UCSD-AML1 (cell line): Measurements from ENCODE around the gene RNASEH1.

Experiments used
- DNase-seq: peaks from one replicate; lab custom pipeline; 2025; ENCODE audit not compliant: unreplicated experiment; lab: John Stamatoyannopoulos, UW

RNASEH1 gene

DNA sequence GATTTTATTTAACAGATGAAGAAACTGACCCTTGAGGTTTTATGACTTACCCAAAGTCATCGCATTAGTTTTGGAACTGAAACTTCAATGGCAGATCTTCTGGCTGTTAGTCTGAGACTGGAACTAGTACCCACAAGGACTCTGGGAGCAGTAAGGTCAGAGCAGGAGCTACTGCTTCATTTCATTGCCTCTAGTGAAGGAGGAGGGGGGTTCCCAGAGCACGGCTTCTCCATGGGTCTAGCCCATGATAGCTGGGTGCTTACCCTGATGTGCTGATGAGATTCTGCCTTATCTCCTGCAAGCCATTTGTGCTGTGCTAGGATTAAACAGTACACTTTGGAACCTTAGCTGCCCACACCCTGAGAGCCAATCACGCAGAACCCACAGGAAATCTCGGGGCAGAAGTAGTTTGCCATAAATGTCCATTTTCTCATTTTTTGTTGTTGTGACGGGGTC, 5.4 kb upstream of the RNASEH1 start:
- DNase-seq: no peak

DNA sequence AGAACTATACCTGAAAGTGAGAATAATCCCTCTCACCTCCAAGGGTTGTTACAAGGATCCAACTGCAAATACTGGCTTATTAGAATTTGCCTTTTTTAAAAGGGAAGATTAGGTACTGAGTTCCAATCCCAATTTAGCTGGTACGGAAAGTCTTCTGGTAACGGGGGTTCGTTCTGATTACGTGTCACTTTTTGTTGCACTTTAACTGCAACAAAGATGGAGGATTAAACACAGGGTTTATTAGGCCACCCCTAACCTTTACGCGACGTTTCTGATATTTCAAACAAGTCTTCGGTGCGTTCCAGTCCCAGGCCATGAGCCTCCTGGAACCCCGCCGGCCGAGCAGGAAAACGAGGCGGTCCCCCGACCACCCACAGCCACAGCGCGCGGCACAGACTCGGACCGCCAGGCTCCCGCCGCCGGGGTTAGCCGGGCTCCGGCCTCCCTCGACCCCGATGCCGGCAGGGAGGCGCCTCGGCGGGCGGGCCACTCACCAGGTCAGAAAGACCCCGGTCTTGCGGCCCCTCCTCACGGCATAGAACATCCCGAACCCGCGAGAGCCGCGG, 411 bp downstream of the RNASEH1 start:
- DNase-seq: no peak

DNA sequence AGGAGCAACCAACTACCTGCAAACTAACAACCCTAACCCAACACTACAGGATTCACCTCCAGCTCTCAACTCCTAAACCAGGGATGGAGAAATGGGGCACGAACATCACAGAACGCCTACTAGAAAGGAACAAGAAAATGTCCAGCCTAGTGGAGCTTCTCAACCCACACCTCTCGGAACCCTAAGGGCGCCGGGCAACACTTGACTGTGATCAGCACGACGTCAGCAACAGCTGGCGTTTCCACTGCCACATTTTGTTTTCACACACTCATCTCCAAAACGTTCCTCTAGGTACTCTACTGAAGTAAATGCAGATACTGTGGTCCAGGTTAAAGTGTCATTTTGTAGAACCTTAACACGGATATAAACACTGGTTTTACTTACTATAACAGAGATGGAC, 4.2 kb downstream of the RNASEH1 start:
- DNase-seq: no peak

DNA sequence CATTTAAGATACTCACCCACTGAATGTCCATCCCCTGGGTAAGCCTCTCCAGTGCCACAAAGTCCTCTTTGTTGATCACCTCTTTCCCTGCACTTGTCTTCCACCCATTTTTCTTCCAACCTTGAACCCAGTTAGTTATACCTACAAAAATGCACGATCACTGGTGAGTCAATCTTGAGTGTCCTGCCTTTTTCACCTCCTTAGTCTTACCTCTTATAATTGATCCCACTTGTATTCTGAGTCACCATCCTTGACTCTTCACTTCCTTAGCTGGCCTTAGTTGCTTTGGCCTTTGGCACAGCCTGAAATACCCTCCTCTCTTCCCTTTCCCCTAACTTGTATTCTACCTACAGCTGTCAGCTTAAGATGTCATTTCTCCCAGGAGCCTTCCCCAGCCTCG, 10.2 kb downstream of the RNASEH1 start:
- no peak for DNase-seq

DNA sequence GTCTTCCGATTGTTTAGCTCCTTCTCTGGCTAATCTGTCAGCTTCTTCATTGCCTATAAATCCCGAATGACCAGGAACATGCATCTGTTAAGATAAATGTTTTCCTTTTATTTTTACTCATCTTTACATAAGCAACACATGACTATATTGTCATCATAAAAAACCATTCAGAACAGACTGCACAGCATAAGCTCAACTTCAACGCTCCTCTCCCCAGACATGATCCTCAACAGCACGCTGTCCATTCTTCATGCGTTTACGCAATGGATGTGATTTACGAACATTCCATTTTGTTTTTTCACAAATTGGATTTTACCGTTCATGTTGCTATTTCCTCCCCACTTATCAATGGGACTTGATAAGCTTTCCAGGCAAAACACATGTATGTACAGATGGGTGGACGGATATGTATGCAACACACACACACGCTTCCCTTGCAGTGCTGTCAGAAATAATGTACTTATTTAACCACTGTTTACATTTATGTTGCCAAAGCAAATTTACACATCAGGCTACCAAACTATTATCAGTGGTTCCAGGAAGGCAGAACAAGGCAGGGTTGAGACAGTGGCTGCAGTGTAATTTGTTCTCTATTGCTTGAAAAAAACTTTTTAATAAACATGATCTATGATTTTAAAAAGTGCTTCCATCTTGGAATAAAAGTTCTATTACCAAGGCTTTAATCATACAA, 12.2 kb downstream of the RNASEH1 start:
- no peak for DNase-seq

DNA sequence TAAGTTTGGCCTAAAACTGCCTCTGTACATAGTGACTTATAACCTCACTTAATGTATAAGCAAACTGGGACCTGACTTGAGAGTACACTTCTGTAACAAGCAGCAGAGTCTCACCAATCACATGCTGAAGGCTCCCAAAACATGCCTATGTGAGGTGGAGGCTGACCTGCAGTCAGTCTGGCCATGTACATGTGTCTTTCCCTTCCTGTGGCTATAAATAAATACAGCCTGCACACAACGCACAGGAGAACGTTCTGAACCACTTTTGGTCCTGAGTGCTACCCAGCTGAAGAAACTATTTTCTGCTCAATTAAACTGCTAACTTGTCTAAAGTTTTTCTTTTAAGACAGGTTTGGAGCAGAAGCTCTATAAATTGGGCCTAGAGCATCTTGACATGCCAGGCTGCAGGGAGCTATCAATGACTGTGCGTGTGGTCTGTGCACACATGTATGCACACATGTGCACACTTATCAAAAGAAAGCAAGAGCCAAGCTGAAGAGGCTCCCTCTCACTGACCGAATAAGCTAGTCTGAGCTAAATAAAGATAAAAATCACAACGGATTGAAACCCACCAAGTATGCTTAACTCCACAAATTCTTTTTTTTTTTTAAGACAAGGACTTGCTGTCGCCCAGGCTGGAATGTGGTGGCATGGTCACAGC, 15.0 kb downstream of the RNASEH1 start:
- DNase-seq: no peak

DNA sequence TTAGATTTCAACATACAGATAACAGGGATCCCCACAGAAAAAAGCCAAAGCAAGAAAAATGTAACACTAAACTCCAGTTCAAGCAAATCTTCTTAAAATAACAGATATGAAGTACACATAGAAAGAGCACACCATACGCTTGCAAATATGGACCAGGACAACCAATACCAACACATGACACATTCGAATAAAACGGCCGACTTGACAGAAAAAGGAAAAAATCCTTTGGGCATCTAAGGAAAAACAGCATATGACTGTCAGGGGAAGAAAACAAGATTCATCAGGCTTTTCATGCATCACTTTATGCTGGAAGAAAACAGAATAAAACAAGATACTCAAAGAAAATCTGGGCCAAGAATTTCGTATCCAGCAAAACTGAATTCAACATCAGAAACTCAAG, 16.0 kb downstream of the RNASEH1 start:
- DNase-seq: no peak

DNA sequence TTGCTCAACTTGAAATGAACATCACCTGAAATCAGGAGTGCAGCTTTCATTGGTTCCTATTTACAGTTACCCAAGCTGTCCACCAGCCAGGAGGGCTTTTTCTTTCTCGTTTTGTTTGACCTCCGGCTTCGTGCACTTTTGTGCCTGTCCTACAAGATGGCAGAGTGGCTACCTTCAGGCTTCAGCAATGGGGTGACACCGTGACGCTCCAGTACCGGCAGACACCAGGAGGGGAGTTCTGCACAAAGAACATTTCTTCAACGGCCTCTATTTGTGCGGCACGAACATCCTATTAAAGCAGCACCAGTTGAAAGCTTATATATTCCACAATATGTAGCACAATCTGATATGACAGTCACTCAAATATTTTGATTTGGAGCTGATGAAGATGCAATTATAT, 18.3 kb downstream of the RNASEH1 start:
- DNase-seq: no peak

DNA sequence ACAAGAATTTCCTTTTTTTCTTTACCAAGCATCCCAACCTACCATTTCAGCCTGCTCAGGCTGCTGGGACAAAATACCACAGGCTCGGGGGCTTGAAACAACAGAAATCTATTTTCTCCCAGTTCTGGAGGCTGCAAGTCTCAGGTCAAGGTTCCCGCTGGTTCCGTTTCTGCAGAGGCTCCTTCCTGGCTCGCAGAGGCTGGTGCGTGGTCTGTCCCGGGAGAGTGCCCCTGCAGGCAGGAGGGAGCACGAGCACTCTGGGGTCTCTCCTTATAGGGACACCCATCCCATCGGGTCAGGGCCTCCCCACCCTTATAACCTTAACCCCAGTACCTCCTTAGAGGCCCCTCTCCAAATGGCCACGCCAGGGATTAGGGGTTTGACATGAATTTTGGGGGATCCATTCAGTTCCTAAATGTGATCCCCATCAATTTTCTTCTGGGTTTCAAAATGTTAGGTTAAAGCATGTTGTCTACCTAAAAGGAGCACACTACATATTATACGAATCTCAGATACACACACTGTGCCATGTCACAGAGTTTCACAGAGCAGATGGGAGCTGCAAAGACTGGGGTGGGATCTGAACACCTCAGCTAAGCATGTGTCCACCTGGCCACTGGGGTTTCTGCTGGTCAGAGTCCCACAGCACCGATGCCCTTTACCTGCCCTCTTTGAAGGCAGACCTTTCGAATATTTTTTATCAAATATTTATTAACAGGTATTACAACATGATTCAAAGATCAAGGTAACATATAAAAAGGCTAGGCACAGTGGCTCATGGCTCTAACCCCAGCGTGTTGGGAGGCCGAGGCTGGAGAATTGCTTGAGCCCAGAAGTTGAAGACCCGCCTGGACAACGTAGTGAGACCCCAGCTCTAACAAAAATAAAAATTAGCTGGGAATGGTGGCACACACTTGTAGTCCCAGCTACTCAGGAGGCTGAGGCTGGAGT, 21.2 kb downstream of the RNASEH1 start:
- peak; percentile 67 for DNase-seq

DNA sequence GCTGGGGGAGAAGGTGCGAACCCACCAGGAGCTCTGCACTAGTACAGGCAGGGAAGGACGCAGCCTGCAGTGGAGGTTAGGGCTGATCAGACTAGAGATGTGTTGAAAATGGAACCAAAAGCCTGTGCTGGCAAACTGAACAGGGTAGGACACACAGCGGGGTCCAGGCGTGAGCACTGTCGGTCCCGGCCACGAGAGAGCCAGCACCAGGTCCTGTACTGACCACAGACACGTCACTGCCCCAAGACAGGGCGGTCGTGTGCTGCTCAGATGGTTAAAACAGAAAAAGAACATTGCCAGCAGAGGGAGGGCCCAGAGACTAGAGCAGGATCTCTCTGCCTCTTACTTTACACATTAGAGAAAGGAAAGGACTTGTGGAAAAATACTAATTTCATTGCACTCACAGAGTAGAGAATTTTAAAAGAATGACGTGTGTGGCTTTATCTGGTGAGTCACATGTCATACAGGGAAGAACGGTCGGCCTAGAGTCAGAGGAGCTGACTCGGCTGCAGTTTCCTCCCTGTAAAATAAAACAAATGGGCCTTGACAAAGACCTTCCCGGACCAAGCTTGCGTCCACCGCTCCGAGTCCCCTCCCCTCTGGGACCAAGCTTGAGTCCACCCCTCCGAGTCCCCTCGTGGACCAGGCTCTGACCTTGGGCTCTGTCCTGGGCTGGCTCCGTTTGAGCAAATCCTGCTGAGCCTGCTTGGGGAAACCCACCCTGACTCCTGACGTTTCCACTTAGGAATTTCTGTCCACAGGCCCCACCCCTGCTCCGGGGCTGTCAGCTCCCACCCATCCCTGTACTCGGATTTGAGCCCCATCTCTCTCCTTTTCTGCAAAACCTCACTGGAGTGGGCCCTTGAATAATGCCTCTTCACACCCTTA, 22.1 kb downstream of the RNASEH1 start:
- peak; percentile 40 for DNase-seq

DNA sequence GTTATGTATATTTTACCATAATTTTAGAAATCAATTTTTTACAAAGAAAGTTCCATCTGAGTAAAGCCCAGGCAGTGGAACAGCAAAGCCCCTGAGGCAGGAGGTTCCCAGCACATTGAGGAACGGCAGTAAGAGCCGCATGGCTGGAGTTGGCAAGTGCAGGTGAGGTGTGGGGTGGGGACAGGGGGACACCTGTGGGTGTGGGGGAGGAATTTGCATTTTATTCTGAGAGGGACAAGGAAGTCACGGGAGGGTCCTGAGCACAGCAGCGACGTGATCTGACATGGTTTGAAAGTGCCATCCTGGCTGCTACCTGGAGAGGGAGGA, 22.7 kb downstream of the RNASEH1 start:
- no peak for DNase-seq

DNA sequence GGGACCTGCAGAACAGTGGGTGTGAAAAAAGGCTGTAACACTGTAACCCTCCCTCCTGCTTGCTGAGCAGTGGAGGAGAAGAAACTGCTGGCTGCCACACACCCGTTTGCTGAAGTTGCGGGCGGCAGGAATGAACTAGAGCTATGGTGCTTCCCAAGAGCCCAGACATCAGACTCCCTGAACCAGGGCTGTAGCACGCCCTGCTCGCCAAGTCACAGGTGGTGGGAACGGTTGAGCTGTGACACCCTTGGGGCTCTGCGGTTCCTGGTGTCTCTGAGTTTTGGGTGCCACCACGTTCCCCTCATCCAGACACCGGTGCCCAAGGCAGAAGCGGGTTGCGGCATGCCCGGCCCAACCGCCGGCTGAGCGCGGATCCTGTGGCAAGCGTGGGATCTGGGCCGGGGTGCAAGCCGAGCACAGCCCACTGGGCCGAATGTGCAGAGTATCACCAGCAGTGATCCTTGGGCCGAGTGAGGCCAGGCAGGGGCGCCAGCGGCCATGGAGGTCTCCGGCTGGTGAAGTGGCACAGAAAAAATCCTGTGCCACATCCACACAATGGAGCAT, 23.8 kb downstream of the RNASEH1 start:
- no peak for DNase-seq

DNA sequence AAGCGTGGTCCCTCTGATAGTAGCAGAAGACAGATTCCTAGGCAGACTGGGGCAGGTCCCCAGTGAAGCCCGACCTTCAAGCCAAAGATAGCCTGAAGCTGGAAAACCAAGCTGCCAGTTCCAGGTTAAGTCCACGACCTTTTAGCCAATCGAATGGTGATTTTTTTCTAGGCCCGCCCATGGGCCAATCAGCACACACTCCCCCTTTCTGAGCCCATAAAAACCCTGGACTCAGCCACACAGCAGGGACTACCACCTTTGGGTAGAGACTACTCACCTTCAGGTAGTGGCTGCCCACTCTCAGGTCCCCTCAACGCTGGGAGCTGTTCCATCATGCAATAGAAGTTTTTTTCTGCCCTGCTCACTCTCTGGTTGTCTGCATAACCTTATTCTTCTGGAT, 24.3 kb downstream of the RNASEH1 start:
- no peak for DNase-seq

DNA sequence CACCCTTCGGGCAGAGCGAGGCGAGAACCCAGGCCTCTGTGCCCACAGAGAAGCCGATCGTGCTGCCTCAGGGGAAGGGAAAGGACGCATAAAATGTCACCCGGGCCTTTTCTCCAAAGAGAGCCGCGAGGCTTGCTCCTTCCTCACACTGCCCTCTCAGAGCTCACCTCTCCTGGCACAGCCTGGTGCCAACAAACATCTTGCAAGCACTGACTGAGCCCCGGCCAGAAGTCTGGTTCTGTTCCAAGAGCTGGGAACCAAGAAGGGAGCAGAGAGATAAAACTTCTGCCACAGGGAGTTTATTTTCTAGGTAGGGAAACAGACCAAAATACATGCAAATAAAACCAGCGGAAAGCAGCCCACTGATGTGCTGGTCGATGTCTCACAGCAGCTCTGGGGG, 25.2 kb downstream of the RNASEH1 start:
- no peak for DNase-seq

DNA sequence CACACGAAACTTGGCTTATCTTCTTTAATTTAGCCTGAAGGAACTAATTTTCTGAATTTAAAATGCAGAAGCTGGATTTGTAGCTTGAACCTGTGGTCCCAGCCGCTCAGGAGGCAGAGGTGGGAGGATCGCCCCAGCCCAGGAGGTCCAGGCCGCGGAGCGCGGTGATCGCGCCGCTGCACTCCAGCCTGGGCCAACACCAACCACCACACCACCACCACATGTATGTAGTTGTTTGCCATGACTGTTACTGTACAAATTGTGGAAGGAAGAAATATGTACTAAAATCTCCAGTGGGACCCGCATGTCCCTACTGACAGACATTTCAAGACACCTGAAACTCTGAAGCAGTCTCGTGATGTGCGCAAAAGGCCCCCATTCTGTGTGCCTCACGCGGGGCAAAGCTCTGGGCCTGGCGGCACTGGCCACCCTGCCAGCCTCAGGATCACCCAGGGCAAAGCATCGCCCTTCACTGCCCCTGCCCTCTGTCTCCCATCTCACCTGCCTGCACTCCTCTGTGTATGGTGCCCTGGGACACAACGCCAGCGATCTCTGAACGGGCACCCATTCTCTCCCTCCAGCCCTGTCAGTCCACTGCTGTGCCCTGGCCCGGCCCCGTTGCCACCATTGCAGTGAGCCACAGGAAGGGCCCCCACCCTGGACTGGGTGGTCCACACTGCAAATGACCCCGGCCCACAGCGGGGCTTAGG, 28.7 kb downstream of the RNASEH1 start:
- DNase-seq: no peak

DNA sequence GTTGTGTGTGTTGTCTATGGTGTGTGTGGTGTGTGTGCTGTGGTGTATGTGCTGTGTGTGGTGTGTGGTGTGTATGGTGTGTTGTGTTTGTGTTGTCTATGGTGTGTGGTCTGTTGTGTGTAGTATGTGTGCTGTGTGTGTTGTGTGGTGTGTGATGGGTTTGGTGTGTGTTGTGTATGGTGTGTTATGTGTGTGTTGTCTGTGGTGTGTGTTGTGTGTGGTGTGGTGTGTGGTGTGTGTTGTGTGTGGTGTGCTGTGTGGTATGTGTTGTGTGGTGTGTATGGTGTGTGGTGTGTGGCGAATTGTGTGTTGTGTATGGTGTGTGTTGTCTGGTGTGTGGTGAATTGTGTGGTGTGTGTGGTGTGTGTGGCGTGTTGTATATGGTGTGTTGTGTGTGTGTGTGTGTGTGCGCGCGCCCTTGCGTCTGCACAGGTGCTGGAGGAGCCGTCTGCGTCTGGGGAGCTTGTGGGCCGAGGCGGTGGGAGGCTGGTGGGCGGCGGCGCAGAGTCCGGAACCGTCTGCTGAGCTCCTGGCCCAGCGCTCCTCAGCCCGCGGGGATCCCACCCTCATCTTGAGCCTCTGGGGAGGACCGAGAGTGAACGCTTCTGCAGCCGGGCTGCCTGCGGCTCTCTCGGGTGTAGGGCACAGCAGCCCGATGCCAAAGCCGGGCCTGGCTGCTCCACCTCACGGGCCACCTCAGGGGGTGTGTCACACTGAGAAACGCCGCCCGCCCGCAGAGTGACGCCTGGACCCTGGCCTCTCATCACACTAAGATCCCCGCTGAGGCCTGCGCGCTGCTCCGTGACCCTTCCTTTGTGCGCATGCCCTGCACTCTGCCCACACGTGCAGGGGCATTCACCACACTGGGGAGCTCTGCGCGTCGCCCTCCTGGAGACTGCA, 30.0 kb downstream of the RNASEH1 start:
- no peak for DNase-seq

DNA sequence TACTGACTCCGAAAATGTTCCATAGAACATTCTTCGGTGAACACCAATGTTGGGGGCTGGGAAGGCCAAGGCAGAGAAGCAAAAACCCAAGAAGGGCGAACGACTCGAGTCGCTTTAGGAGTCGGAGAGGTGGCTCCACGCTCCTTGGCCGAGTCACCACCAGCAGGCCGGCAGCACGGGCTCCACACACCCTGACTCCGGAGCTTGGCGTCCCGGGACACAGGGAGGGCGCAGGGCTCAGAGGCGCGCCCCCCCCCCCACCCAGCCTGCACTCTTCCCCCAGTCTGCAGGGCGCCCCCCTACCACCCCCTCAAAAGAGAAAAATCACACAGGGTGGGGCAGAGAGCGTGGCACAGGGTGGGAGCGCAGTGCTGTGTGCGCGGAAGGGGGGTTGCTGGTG, 31.3 kb downstream of the RNASEH1 start:
- no peak for DNase-seq

DNA sequence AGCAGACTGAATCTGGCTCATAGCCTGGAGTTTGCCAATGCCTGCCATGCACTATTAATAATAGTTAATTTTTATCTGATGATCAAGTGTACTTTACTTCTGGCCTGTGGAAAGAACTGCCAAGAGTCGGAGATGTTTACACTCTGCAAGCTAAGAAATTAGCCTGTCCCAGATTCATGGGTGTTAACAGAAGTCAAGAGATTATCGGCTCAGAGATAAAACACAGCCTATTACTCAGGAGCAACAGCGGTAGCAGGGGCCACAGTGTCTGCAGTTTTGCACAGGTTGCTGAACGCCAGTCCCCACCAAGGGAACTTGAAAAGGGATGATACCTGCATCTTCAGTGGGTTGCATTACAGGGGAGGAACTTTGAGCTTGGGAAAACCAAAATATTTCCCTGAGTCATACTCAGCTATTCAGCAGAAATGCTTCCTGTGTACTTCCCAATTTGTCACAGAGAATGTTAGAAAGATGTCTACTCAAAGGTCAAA, 34.5 kb downstream of the RNASEH1 start:
- DNase-seq: no peak
